Endothelial cell of umbilical vein (primary cell): ENCODE measurements around the gene TAS2R13. TPM values are rescaled to one million over a fixed set of nuclear protein-coding genes. Genes with fewer than 3 reads are reported as not detected.

ENCODE experiments used
- BruUV-seq: library from RNA; stranded (reverse); fragments of 400-500 nt; replicated peaks from 2 replicates; lab custom pipeline; 2021; lab: Mats Ljungman, UMichigan
- CTCF ChIA-PET: fragments of 300-600, 350-600 bp; sonication (Branson Sonifier 250); formaldehyde crosslinking; loops from one replicate; lab custom pipeline; 2021; ENCODE audit warnings: antibody characterized with exemption, inconsistent platforms; lab: Charles Lee
- POLR2A ChIA-PET: fragments of 300-600, 350-600 bp; sonication (Branson Sonifier 250); formaldehyde crosslinking; loops from one replicate; lab custom pipeline; 2021; ENCODE audit warnings: antibody characterized with exemption, inconsistent platforms; lab: Charles Lee
- DNase-seq: peaks from one replicate; pipeline ENCODE4 v3.0.0-alpha.2; 2011; ENCODE audit warnings: low read depth, low spot score
- FAIRE-seq: peaks from 2 replicates; lab custom pipeline; 2011; peaks lifted over from hg19 to GRCh38; lab: Jason Lieb, UNC
- H2AFZ ChIP-seq: 2 replicates; pipeline ENCODE4 v1.6.0; 2012; ENCODE audit warnings: low read depth, low read length, control low read depth, inconsistent platforms
- H3K27ac ChIP-seq: 2 replicates; pipeline ENCODE4 v1.5.1; 2011; ENCODE audit warnings: low read depth, mild to moderate bottlenecking, control low read depth, low read length, moderate library complexity; ENCODE audit not compliant: insufficient read depth
- H3K27me3 ChIP-seq, 2 experiments: 2 replicates each; pipeline versions ENCODE4 v1.6.0 to v1.6.1; 2011; ENCODE audit warnings: low read length in 2 of 2, mixed read lengths in 1 of 2; ENCODE audit not compliant: control insufficient read depth in 2 of 2, insufficient read depth in 2 of 2
- H3K36me3 ChIP-seq, 2 experiments: 2 replicates in 1 of 2; 3 replicates in 1 of 2; pipeline ENCODE4 v1.5.1; 2011; ENCODE audit warnings: low read length in 2 of 2, mild to moderate bottlenecking in 1 of 2, moderate library complexity in 1 of 2; ENCODE audit not compliant: control insufficient read depth in 2 of 2, insufficient read depth in 2 of 2; ENCODE audit errors: extremely low read depth in 1 of 2
- H3K4me1 ChIP-seq: 3 replicates; pipeline ENCODE4 v1.5.1; 2011; ENCODE audit warnings: mild to moderate bottlenecking, low read length; ENCODE audit not compliant: control insufficient read depth, insufficient read depth; ENCODE audit errors: extremely low read depth
- H3K4me2 ChIP-seq: 2 replicates; pipeline ENCODE4 v1.6.1; 2011; ENCODE audit warnings: low read length, control low read depth, mixed read lengths; ENCODE audit not compliant: insufficient read depth
- H3K4me3 ChIP-seq, 3 experiments: fragments of 200-600 bp in 1 of 3; sonication (generic), shearing (Covaris generic) in 1 of 3; replicated peaks in 1 of 3; 2 replicates each; pipeline ENCODE4 v1.5.1; 2011 to 2016; ENCODE audit warnings: control low read depth in 3 of 3, low read length in 3 of 3, mild to moderate bottlenecking in 2 of 3, inconsistent platforms in 1 of 3, low read depth in 1 of 3, moderate library complexity in 1 of 3; ENCODE audit not compliant: insufficient read depth in 1 of 3
- H3K79me2 ChIP-seq: 2 replicates; pipeline ENCODE4 v1.6.0; 2012; ENCODE audit warnings: low read length, inconsistent platforms; ENCODE audit not compliant: control insufficient read depth, insufficient read depth
- H3K9ac ChIP-seq: replicated peaks from 2 replicates; pipeline ENCODE3; 2011; ENCODE audit warnings: low read length, control low read depth; ENCODE audit not compliant: insufficient read depth; ENCODE audit errors: extremely low read depth
- H3K9me1 ChIP-seq: replicated peaks from 3 replicates; pipeline ENCODE4 v1.6.0; 2011; ENCODE audit warnings: mild to moderate bottlenecking, low read length; ENCODE audit not compliant: control insufficient read depth, insufficient read depth; ENCODE audit errors: extremely low read depth
- H3K9me3 ChIP-seq: replicated peaks from 2 replicates; pipeline ENCODE4 v1.5.1; 2012; ENCODE audit warnings: low read length, inconsistent platforms; ENCODE audit not compliant: control insufficient read depth, insufficient read depth
- H4K20me1 ChIP-seq: replicated peaks from 2 replicates; pipeline ENCODE3; 2011; ENCODE audit warnings: mild to moderate bottlenecking, low read length; ENCODE audit not compliant: control insufficient read depth, insufficient read depth; ENCODE audit errors: extremely low read depth
- EZH2 ChIP-seq: IDR thresholded peaks from 2 replicates; pipeline ENCODE4 v1.6.1; 2012; ENCODE audit warnings: borderline replicate concordance, low read depth, mild to moderate bottlenecking, moderate library complexity, low read length, inconsistent platforms; ENCODE audit not compliant: severe bottlenecking
- FOS ChIP-seq: IDR thresholded peaks from 2 replicates; pipeline ENCODE4 v1.6.1; 2011; ENCODE audit warnings: mild to moderate bottlenecking, low read length, moderate library complexity, borderline replicate concordance; ENCODE audit not compliant: insufficient read depth
- GATA2 ChIP-seq: IDR thresholded peaks from 2 replicates; pipeline ENCODE4 v1.7.0; 2011; ENCODE audit warnings: low read depth, mild to moderate bottlenecking, moderate library complexity, mixed read lengths, low read length; ENCODE audit not compliant: insufficient read length, insufficient read depth
- JUN ChIP-seq: IDR thresholded peaks from 2 replicates; pipeline ENCODE4 v1.6.1; 2011; ENCODE audit warnings: borderline replicate concordance, low read depth; ENCODE audit not compliant: insufficient read length, insufficient read depth
- MYC ChIP-seq: IDR thresholded peaks from one replicate; pipeline ENCODE4 v1.6.1; 2011; ENCODE audit warnings: mild to moderate bottlenecking, low read depth, low read length
- POLR2A ChIP-seq: IDR thresholded peaks from 2 replicates; pipeline ENCODE4 v1.6.1; 2012; ENCODE audit warnings: low read depth, mild to moderate bottlenecking, control low read depth, low read length
- POLR2AphosphoS5 ChIP-seq: IDR thresholded peaks from 2 replicates; pipeline ENCODE4 v1.6.1; 2012; ENCODE audit warnings: low read depth, mild to moderate bottlenecking, control low read depth, low read length, moderate library complexity; ENCODE audit not compliant: insufficient read depth
- dilution Hi-C: fragments of 300-500 bp; cut with MboI; formaldehyde crosslinking; loops from one replicate; pipeline ENCODE4 v1.15.0; 2019; ENCODE audit warnings: low sequenced_read_pairs; ENCODE audit not compliant: extremely low pct_ligation_motif_present
- intact Hi-C: fragments of 100-400 bp; cut with micrococcal nuclease; formaldehyde crosslinking; loops from one replicate; pipeline ENCODE4 v1.10.0; 2022
- polyA plus RNA-seq, 4 experiments: library from polyadenylated mRNA; depleted of rRNA in 3 of 4; stranded (reverse) in 3 of 4; unstranded in 1 of 4; fragments of >200 nt; gene quantifications; 2 replicates each; pipeline versions ENCODE4 v1.2.1 to v1.2.3, GENCODE V29; 2011 to 2012; ENCODE audit warnings: missing spikeins in 1 of 4
- total RNA-seq: library from RNA; stranded (reverse); gene quantifications from 2 replicates; pipeline ENCODE4 v1.2.3, GENCODE V29; 2021
- TF ChIP-seq, protein P1 (sequence below): IDR thresholded peaks from 2 replicates; pipeline ENCODE4 v1.6.1; 2011; ENCODE audit not compliant: insufficient read depth, insufficient read length
- TF ChIP-seq, protein P2 (sequence below), 2 donors: IDR thresholded peaks; 1 replicate in 1 of 2; 2 replicates in 1 of 2; pipeline ENCODE4 v1.5.1; 2011; ENCODE audit warnings: low read length in 2 of 2, mild to moderate bottlenecking in 2 of 2, moderate library complexity in 2 of 2, control low read depth in 1 of 2, inconsistent platforms in 1 of 2, low read depth in 1 of 2; ENCODE audit not compliant: insufficient read depth in 1 of 2; ENCODE audit errors: extremely low read depth in 1 of 2

Gene TAS2R13
- total and polyA plus RNA-seq, 2 donors (not counting 3 experiments of a cell fraction or from before 2014, with no cell fraction given), result 0.04 to 1.7 TPM

DNA sequence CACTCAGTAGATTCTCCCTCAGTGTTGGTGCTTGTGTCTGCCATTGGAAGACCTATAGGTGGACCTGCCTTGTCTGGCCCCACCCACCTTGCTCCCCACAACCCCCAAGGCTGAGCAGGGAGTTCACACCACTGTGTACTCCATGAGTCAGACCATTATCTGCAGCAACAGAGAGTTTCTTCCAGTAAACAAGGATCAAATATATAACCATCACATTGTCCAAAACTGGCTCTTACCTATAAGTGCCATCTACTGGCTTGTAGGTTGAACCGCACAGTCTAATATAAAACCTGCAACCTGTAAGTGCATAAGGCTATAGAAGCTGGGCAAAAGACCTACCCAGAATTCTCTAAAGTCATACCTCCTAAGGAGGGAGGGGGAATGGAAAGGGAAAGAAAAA, 7.9 kb downstream of the TAS2R13 start:
- Histone ChIP-seq H3K9me1 (no peaks in the 10 kb centered on the region), H3K27me3 (no peaks in the 10 kb centered on the region), H3K36me3 (no peaks in the 10 kb centered on the region), H3K9me3 (no peaks in the 10 kb centered on the region), H2AFZ (no peak overlapping the region), H3K4me2 (no peak overlapping the region), H3K79me2 (no peaks in the 10 kb centered on the region), H4K20me1 (no peaks in the 10 kb centered on the region), H3K9ac (no peak overlapping the region), H3K27ac (no peak overlapping the region), H3K4me1 (no peaks in the 10 kb centered on the region), H3K4me3 (no peak overlapping the region)
- TF ChIP-seq, protein P1, sequence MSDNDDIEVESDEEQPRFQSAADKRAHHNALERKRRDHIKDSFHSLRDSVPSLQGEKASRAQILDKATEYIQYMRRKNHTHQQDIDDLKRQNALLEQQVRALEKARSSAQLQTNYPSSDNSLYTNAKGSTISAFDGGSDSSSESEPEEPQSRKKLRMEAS, result no peak
- TF ChIP-seq FOS (no peak), MYC (no peak), JUN (no peak), GATA2 (no peak), POLR2A (no peak), POLR2AphosphoS5 (no peak), EZH2 (no peak)
- TF ChIP-seq, protein P2, sequence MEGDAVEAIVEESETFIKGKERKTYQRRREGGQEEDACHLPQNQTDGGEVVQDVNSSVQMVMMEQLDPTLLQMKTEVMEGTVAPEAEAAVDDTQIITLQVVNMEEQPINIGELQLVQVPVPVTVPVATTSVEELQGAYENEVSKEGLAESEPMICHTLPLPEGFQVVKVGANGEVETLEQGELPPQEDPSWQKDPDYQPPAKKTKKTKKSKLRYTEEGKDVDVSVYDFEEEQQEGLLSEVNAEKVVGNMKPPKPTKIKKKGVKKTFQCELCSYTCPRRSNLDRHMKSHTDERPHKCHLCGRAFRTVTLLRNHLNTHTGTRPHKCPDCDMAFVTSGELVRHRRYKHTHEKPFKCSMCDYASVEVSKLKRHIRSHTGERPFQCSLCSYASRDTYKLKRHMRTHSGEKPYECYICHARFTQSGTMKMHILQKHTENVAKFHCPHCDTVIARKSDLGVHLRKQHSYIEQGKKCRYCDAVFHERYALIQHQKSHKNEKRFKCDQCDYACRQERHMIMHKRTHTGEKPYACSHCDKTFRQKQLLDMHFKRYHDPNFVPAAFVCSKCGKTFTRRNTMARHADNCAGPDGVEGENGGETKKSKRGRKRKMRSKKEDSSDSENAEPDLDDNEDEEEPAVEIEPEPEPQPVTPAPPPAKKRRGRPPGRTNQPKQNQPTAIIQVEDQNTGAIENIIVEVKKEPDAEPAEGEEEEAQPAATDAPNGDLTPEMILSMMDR (IDR thresholded peaks at IDR 0.05; ENCODE audit: extremely low read depth in 1 of 2, insufficient read depth in 1 of 2, low read depth in 1 of 2, low read length in 2 of 2), result no peak
- no TSS peak for BruUV-seq
- intact Hi-C loops (no loop called here), dilution Hi-C loops (no loop called here)
- no peak for DNase-seq
- ChIA-PET POLR2A (no interaction called here), CTCF (interaction anchor here (1.1 kb wide), 1 partner anchor 130 kb away, joined by 6 read pairs; no protein-coding TSS in a partner anchor)
- FAIRE-seq, result peak; percentile 52
